ENCODE results near the gene NEURL1B. TPM values are rescaled to one million over a fixed set of nuclear protein-coding genes. Genes with fewer than 3 reads are reported as not detected.
"Not testable (repeated sequence)": the region's sequence is repeated elsewhere in the genome, so short reads cannot be mapped to it uniquely, and the experiment has no call there.

The NEURL1B gene
- total RNA-seq, 4 donors from 2014 or later = 8.7 to 18.8 (median 15.1) TPM

DNA sequence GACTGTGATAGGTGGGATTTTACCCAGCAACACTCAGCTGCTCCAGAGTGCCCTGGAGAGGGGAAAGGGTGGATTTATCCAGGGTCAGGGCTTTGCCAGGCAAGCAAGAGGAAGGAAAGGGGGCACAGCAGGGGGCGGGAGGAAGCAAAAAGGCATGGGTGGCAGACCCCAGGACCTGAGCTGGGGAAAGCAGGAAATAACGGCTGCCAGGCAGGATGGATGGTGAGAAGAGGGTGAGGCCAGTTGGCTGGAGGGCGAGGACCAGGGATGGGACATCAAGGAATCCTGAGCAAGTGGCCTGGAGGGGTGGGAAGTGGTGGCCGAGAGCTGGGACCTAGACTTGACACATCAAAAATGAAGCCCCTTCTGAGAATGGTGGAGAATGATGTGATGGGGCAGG, 65.7 kb downstream of the NEURL1B start:
- no peaks in the 10 kb centered on the region for H3K9me3 ChIP-seq
- no peak for TF ChIP-seq POLR2A (IDR thresholded peaks at IDR 0.05)
- TF ChIP-seq, protein P1, sequence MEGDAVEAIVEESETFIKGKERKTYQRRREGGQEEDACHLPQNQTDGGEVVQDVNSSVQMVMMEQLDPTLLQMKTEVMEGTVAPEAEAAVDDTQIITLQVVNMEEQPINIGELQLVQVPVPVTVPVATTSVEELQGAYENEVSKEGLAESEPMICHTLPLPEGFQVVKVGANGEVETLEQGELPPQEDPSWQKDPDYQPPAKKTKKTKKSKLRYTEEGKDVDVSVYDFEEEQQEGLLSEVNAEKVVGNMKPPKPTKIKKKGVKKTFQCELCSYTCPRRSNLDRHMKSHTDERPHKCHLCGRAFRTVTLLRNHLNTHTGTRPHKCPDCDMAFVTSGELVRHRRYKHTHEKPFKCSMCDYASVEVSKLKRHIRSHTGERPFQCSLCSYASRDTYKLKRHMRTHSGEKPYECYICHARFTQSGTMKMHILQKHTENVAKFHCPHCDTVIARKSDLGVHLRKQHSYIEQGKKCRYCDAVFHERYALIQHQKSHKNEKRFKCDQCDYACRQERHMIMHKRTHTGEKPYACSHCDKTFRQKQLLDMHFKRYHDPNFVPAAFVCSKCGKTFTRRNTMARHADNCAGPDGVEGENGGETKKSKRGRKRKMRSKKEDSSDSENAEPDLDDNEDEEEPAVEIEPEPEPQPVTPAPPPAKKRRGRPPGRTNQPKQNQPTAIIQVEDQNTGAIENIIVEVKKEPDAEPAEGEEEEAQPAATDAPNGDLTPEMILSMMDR (IDR thresholded peaks at IDR 0.05 in 4 of 5, conservative IDR thresholded peaks at IDR 0.05 in 1 of 5) = no peak
- H3K4me3 ChIP-seq = no peak overlapping the region
- no peaks in the 10 kb centered on the region for H3K27me3 ChIP-seq
- no peaks in the 10 kb centered on the region for H3K4me1 ChIP-seq
- in situ Hi-C loops (cut with MboI; ENCODE audit: low sequenced_read_pairs in 4 of 4) (loop anchor here in 3 of 4 donors (25.0 kb wide), 3 partner anchors 431 to 581 kb away; partner anchors contain the start of gene BNIP1 (in 1 of the 3)), intact Hi-C loops (cut with DNase I; ENCODE audit: low total_unique reads) (no loop called here)
- DNase-seq (no peak), ATAC-seq (no peak)
- no peaks in the 10 kb centered on the region for H3K36me3 ChIP-seq
- H3K27ac ChIP-seq = no peak overlapping the region

GRCh38 chr5:172707285-172708182, 66.5 kb downstream of the NEURL1B start:
- Histone ChIP-seq H3K36me3 (no peaks in the 10 kb centered on the region), H3K27me3 (no peaks in the 10 kb centered on the region), H3K4me3 (no peak overlapping the region), H3K9me3 (no peaks in the 10 kb centered on the region), H3K4me1 (no peaks in the 10 kb centered on the region), H3K27ac (no peak overlapping the region)
- DNase-seq (no peak), ATAC-seq (peak in 1 of 2 donors; percentile 23)
- in situ Hi-C loops (cut with MboI; ENCODE audit: low sequenced_read_pairs in 4 of 4) = loop anchor here in 3 of 4 donors (25.0 kb wide), 3 partner anchors 430 to 580 kb away; partner anchors contain the start of gene BNIP1 (in 1 of the 3)
- TF ChIP-seq POLR2A (IDR thresholded peaks at IDR 0.05) = no peak
- TF ChIP-seq, protein P1 (IDR thresholded peaks at IDR 0.05 in 4 of 5, conservative IDR thresholded peaks at IDR 0.05 in 1 of 5) = peak in 2 of 5 experiments; percentile 9 to 16
- intact Hi-C loops (cut with DNase I; ENCODE audit: low total_unique reads) = no loop called here

- H3K4me1 ChIP-seq = peaks cover 2% of the 10 kb centered on the region in 2 donors
- no peaks in the 10 kb centered on the region for H3K27me3 ChIP-seq
- no peak overlapping the region for H3K27ac ChIP-seq
- no peak for DNase-seq
- ATAC-seq = no peak
- intact Hi-C loops (cut with DNase I; ENCODE audit: low total_unique reads) = no loop called here
- TF ChIP-seq POLR2A (IDR thresholded peaks at IDR 0.05) = no peak
- TF ChIP-seq, protein P1 (IDR thresholded peaks at IDR 0.05 in 4 of 5, conservative IDR thresholded peaks at IDR 0.05 in 1 of 5) = no peak
- in situ Hi-C loops (cut with MboI; ENCODE audit: low sequenced_read_pairs in 4 of 4) = loop anchor here in 3 of 4 donors (25.0 kb wide), 3 partner anchors 429 to 579 kb away; partner anchors contain the start of gene BNIP1 (in 1 of the 3)
- H3K4me3 ChIP-seq = no peak overlapping the region
- no peaks in the 10 kb centered on the region for H3K9me3 ChIP-seq
- H3K36me3 ChIP-seq = no peaks in the 10 kb centered on the region
Observed at GRCh38 chr5:172708183-172708505, 67.1 kb downstream of the NEURL1B start.

GRCh38 chr5:172710676-172711075, 69.6 kb downstream of the NEURL1B start:
- Histone ChIP-seq H3K4me3 (no peak overlapping the region), H3K4me1 (peaks cover 8 to 25% of the 10 kb centered on the region in 2 donors), H3K36me3 (no peaks in the 10 kb centered on the region), H3K27ac (no peak overlapping the region), H3K9me3 (no peaks in the 10 kb centered on the region), H3K27me3 (no peaks in the 10 kb centered on the region)
- in situ Hi-C loops (cut with MboI; ENCODE audit: low sequenced_read_pairs in 4 of 4) = loop anchor here (5.0 to 25.0 kb wide), 5 partner anchors 64 to 577 kb away; partner anchors contain the start of genes BNIP1 (in 1 of the 4) and DUSP1 (in 1 of the 4)
- intact Hi-C loops (cut with DNase I; ENCODE audit: low total_unique reads) = loop anchor here (10.0 kb wide), 2 partner anchors 124 to 434 kb away; partner anchors contain the start of genes BNIP1 and ERGIC1
- TF ChIP-seq POLR2A (IDR thresholded peaks at IDR 0.05) = no peak
- TF ChIP-seq, protein P1 (IDR thresholded peaks at IDR 0.05 in 4 of 5, conservative IDR thresholded peaks at IDR 0.05 in 1 of 5) = no peak
- DNase-seq = no peak
- no peak for ATAC-seq

GRCh38 chr5:172711321-172711861, 70.3 kb downstream of the NEURL1B start:
- in situ Hi-C loops (cut with MboI; ENCODE audit: low sequenced_read_pairs in 4 of 4) = loop anchor here (5.0 to 25.0 kb wide), 5 partner anchors 63 to 576 kb away; partner anchors contain the start of genes BNIP1 (in 1 of the 4) and DUSP1 (in 1 of the 4)
- H3K27me3 ChIP-seq, H3K4me3 ChIP-seq, DNase-seq, H3K27ac ChIP-seq, H3K9me3 ChIP-seq, H3K36me3 ChIP-seq, ATAC-seq: not testable (repeated sequence)
- H3K4me1 ChIP-seq = peaks cover 9 to 25% of the 10 kb centered on the region in 2 donors
- intact Hi-C loops (cut with DNase I; ENCODE audit: low total_unique reads) = loop anchor here (10.0 kb wide), 2 partner anchors 123 to 433 kb away; partner anchors contain the start of genes BNIP1 and ERGIC1

Measured in gastrocnemius medialis (tissue), 4 donors.